Transverse colon (tissue), 4 donors: ENCODE data around the gene CHTF18. TPM values are rescaled to one million over a fixed set of nuclear protein-coding genes. Genes with fewer than 3 reads are reported as not detected.

Source experiments
- DNase-seq: peaks from one replicate; pipeline ENCODE4 v3.0.0-alpha.2; 2019
- H3K27ac ChIP-seq, 4 donors: fragments of 200-600 bp; sonication (generic); 2 replicates each; pipeline ENCODE4 v1.5.1; 2016 to 2018; ENCODE audit warnings: inconsistent platforms in 4 of 4
- H3K27me3 ChIP-seq: fragments of 200-600 bp; sonication (generic); 2 replicates; pipeline ENCODE4 v1.5.1; 2017; ENCODE audit warnings: inconsistent platforms
- H3K36me3 ChIP-seq, 4 donors: fragments of 200-600 bp; sonication (generic); 2 replicates each; pipeline ENCODE4 v1.5.1; 2017 to 2019; ENCODE audit warnings: inconsistent platforms in 4 of 4
- H3K4me1 ChIP-seq, 4 donors: fragments of 200-600 bp; sonication (generic); 2 replicates each; pipeline ENCODE4 v1.5.1; 2017 to 2020; ENCODE audit warnings: inconsistent platforms in 4 of 4
- H3K4me3 ChIP-seq, 4 donors: fragments of 200-600 bp; sonication (generic); 1 replicate in 1 of 4; 2 replicates in 3 of 4; pipeline versions ENCODE4 v1.5.1 to v1.6.1; 2017 to 2019; ENCODE audit warnings: inconsistent platforms in 4 of 4
- H3K9me3 ChIP-seq, 2 donors: fragments of 200-600 bp; sonication (generic); 2 replicates each; pipeline ENCODE4 v1.5.1; 2017 to 2019; ENCODE audit warnings: inconsistent platforms in 2 of 2
- CTCF ChIP-seq, 5 experiments: fragments of 200-600 bp in 3 of 5; fragments of 450-650 bp in 2 of 5; sonication (generic) in 3 of 5; IDR thresholded peaks; 1 replicate in 2 of 5; 2 replicates in 3 of 5; pipeline ENCODE4 v1.5.1; 2016 to 2017; ENCODE audit warnings: antibody characterized with exemption in 5 of 5, inconsistent platforms in 3 of 5, mild to moderate bottlenecking in 2 of 5, moderate library complexity in 1 of 5
- EP300 ChIP-seq: sonication (generic); formaldehyde crosslinking; IDR thresholded peaks from one replicate; pipeline ENCODE4 v1.6.1; 2017; ENCODE audit warnings: antibody characterized with exemption, low read depth
- POLR2A ChIP-seq: fragments of 450-650 bp; IDR thresholded peaks from one replicate; pipeline ENCODE4 v1.6.1; 2016; ENCODE audit warnings: antibody characterized with exemption, mild to moderate bottlenecking, moderate library complexity
- POLR2AphosphoS5 ChIP-seq, 3 donors: sonication (generic); formaldehyde crosslinking; IDR thresholded peaks; one replicate each; pipeline ENCODE4 v1.6.1; 2016; ENCODE audit warnings: antibody characterized with exemption in 3 of 3
- WGBS, 2 donors: methylation state at CpG; one replicate each; pipeline ENCODE4 v1.1.5; 2018; ENCODE audit warnings: low coverage in 1 of 2; 5-methylcytosine and 5-hydroxymethylcytosine counted together
- in situ Hi-C, 4 donors: fragments of 200-750 bp; cut with MboI; loops; one replicate each; pipeline versions ENCODE4 v1.15.0 to v1.15.1; 2017; ENCODE audit warnings: low sequenced_read_pairs in 3 of 4, low pct_ligation_motif_present in 1 of 4, low pct_unique_long_range_greater_than_20kb in 1 of 4
- intact Hi-C: fragments of 100-400 bp; cut with DNase I; formaldehyde crosslinking; loops from one replicate; pipeline ENCODE4 v1.15.1; 2023; ENCODE audit warnings: low total_unique reads
- total RNA-seq, 4 donors: library from RNA; depleted of rRNA; stranded (reverse); fragments of >200 nt; gene quantifications; one replicate each; pipeline ENCODE4 v1.1.0, GENCODE V29; 2016

The CHTF18 gene
- total RNA-seq, 4 donors from 2014 or later, result 4.6 to 33.4 (median 12.9) TPM

- WGBS, 2 donors, result 75 to 100% methylated on average over 1 to 15 of the region's 15 CpGs
- no peaks in the 10 kb centered on the region for H3K9me3 ChIP-seq
- no peaks in the 10 kb centered on the region for H3K36me3 ChIP-seq
- DNase-seq, result no peak
- TF ChIP-seq CTCF (IDR thresholded peaks at IDR 0.05) (no peak), POLR2A (no peak), EP300 (no peak), POLR2AphosphoS5 (IDR thresholded peaks at IDR 0.05) (no peak)
- in situ Hi-C loops (loop anchor here in 2 of 4 donors (25.0 kb wide), 1 partner anchor 246 kb away; the partner anchor contains the start of gene SSTR5 (in 2 of the 2)), intact Hi-C loops (no loop called here)
- peaks cover 0 to 7% (median 1%) of the 10 kb centered on the region in 4 donors for H3K4me1 ChIP-seq
- H3K27me3 ChIP-seq, result peaks cover 83% of the 10 kb centered on the region
- H3K27ac ChIP-seq, result no peak overlapping the region
- H3K4me3 ChIP-seq, result no peak overlapping the region
These were observed 27.4 kb downstream of the CHTF18 start for GRCh38 chr16:815861-816260.

- DNase-seq, result no peak
- intact Hi-C loops, result no loop called here
- Histone ChIP-seq H3K9me3 (no peaks in the 10 kb centered on the region), H3K4me1 (peaks cover 0 to 7% (median 1%) of the 10 kb centered on the region in 4 donors), H3K4me3 (no peak overlapping the region), H3K36me3 (no peaks in the 10 kb centered on the region), H3K27me3 (peaks cover 75% of the 10 kb centered on the region), H3K27ac (no peak overlapping the region)
- WGBS, 2 donors, result 79% methylated on average over 68 of the region's 71 CpGs; no CpG with 5 or more reads in 1 of the 2 donors
- in situ Hi-C loops, result loop anchor here in 2 of 4 donors (25.0 kb wide), 1 partner anchor 245 kb away; the partner anchor contains the start of gene SSTR5 (in 2 of the 2)
- TF ChIP-seq POLR2A (no peak), CTCF (IDR thresholded peaks at IDR 0.05) (no peak), EP300 (no peak), POLR2AphosphoS5 (IDR thresholded peaks at IDR 0.05) (no peak)
These were observed 28.8 kb downstream of the CHTF18 start for GRCh38 chr16:817001-817906.

- no peak for DNase-seq
- Histone ChIP-seq H3K4me3 (no peak overlapping the region), H3K4me1 (peaks cover 0 to 6% (median 1%) of the 10 kb centered on the region in 4 donors), H3K27ac (no peak overlapping the region), H3K9me3 (no peaks in the 10 kb centered on the region), H3K27me3 (peaks cover 71% of the 10 kb centered on the region), H3K36me3 (no peaks in the 10 kb centered on the region)
- intact Hi-C loops (no loop called here), in situ Hi-C loops (loop anchor here in 2 of 4 donors (25.0 kb wide), 1 partner anchor 244 kb away; the partner anchor contains the start of gene SSTR5 (in 2 of the 2))
- 82% methylated on average over 8 of the region's 8 CpGs; no CpG with 5 or more reads in 1 of the 2 donors for WGBS, 2 donors
- TF ChIP-seq POLR2AphosphoS5 (IDR thresholded peaks at IDR 0.05) (no peak), POLR2A (no peak), CTCF (IDR thresholded peaks at IDR 0.05) (no peak), EP300 (no peak)
These were observed 29.7 kb downstream of the CHTF18 start for GRCh38 chr16:818132-818531.

- Histone ChIP-seq H3K4me3 (no peak overlapping the region), H3K9me3 (no peaks in the 10 kb centered on the region), H3K27ac (no peak overlapping the region), H3K36me3 (no peaks in the 10 kb centered on the region), H3K4me1 (peaks cover 0 to 1% (median 0%) of the 10 kb centered on the region in 4 donors), H3K27me3 (peaks cover 67% of the 10 kb centered on the region)
- DNase-seq, result no peak
- TF ChIP-seq CTCF (IDR thresholded peaks at IDR 0.05) (no peak), POLR2AphosphoS5 (IDR thresholded peaks at IDR 0.05) (no peak), EP300 (no peak), POLR2A (no peak)
- intact Hi-C loops, result no loop called here
- in situ Hi-C loops, result loop anchor here in 2 of 4 donors (25.0 kb wide), 1 partner anchor 244 kb away; the partner anchor contains the start of gene SSTR5 (in 2 of the 2)
- WGBS, 2 donors, result 55 to 79% methylated on average over 1 to 2 of the region's 2 CpGs
These were observed 30.2 kb downstream of the CHTF18 start for GRCh38 chr16:818592-818991.
